ENCODE results near the gene KIR3DL2. TPM values are rescaled to one million over a fixed set of nuclear protein-coding genes. Genes with fewer than 3 reads are reported as not detected.

The KIR3DL2 gene
- polyA plus RNA-seq, 1 donor from 2014 or later: not detected

DNA sequence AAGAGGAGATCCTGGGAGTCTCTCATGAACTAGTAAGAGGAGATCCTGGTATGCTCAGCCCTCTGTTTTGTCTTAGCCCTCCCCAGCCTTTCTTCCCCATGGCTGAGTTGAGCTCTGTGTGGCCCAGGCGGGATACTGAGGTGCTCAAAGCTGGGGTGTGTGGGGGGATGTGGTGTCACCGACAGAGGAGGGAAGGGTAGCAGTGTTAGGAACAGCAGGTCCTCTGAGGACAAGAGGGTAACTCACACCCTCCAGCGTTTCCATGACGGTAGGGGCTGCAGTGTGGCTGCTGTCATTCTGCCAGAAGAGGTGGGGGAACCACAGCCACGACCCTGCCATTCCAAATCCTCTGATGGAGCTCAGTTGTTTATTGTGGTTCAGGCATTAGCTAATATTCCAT is 46.1 kb upstream of the KIR3DL2 start:
- no peak for TF ChIP-seq RAD21 (conservative IDR thresholded peaks at IDR 0.05)
- no peak for TF ChIP-seq POLR2AphosphoS5 (IDR thresholded peaks at IDR 0.05)
- TF ChIP-seq, protein P1, sequence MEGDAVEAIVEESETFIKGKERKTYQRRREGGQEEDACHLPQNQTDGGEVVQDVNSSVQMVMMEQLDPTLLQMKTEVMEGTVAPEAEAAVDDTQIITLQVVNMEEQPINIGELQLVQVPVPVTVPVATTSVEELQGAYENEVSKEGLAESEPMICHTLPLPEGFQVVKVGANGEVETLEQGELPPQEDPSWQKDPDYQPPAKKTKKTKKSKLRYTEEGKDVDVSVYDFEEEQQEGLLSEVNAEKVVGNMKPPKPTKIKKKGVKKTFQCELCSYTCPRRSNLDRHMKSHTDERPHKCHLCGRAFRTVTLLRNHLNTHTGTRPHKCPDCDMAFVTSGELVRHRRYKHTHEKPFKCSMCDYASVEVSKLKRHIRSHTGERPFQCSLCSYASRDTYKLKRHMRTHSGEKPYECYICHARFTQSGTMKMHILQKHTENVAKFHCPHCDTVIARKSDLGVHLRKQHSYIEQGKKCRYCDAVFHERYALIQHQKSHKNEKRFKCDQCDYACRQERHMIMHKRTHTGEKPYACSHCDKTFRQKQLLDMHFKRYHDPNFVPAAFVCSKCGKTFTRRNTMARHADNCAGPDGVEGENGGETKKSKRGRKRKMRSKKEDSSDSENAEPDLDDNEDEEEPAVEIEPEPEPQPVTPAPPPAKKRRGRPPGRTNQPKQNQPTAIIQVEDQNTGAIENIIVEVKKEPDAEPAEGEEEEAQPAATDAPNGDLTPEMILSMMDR (IDR thresholded peaks at IDR 0.05; ENCODE audit: poor library complexity, severe bottlenecking): no peak
- TF ChIP-seq EP300 (conservative IDR thresholded peaks at IDR 0.05; ENCODE audit: poor library complexity, severe bottlenecking): no peak
- TF ChIP-seq SMC3 (conservative IDR thresholded peaks at IDR 0.05; ENCODE audit: poor library complexity): no peak
- H3K4me2 ChIP-seq (ENCODE audit: low read length): no peak overlapping the region
- H3K79me2 ChIP-seq (replicated peaks; ENCODE audit: insufficient read depth, low read length): no peaks in the 10 kb centered on the region
- H3K9me2 ChIP-seq (ENCODE audit: insufficient read depth, low read length): no peaks in the 10 kb centered on the region
- no peaks in the 10 kb centered on the region for H3K9me3 ChIP-seq (ENCODE audit: low read length)
- no peak overlapping the region for H2AFZ ChIP-seq (ENCODE audit: low read depth, low read length)
- no peak overlapping the region for H3K27ac ChIP-seq (ENCODE audit: low read length)
- no peaks in the 10 kb centered on the region for H3K27me3 ChIP-seq (ENCODE audit: insufficient read depth, low read depth, low read length)
- no peaks in the 10 kb centered on the region for H3K36me3 ChIP-seq (ENCODE audit: insufficient read depth, low read length)
- no peaks in the 10 kb centered on the region for H4K20me1 ChIP-seq (ENCODE audit: insufficient read depth)
- H3K4me3 ChIP-seq (ENCODE audit: low read length): no peak overlapping the region
- no peak overlapping the region for H3K9ac ChIP-seq (ENCODE audit: low read length)
- no peaks in the 10 kb centered on the region for H3F3A ChIP-seq (ENCODE audit: insufficient read depth, low read length, poor library complexity, severe bottlenecking)

- Histone ChIP-seq H3K27me3 (ENCODE audit: insufficient read depth, low read depth, low read length) (no peaks in the 10 kb centered on the region), H3K9me2 (ENCODE audit: insufficient read depth, low read length) (no peaks in the 10 kb centered on the region), H4K20me1 (ENCODE audit: insufficient read depth) (no peaks in the 10 kb centered on the region), H3F3A (ENCODE audit: insufficient read depth, low read length, poor library complexity, severe bottlenecking) (no peaks in the 10 kb centered on the region), H3K79me2 (replicated peaks; ENCODE audit: insufficient read depth, low read length) (no peaks in the 10 kb centered on the region), H3K36me3 (ENCODE audit: insufficient read depth, low read length) (no peaks in the 10 kb centered on the region), H3K4me3 (ENCODE audit: low read length) (no peak overlapping the region), H3K9ac (ENCODE audit: low read length) (no peak overlapping the region), H3K4me2 (ENCODE audit: low read length) (no peak overlapping the region), H3K9me3 (ENCODE audit: low read length) (no peaks in the 10 kb centered on the region), H3K27ac (ENCODE audit: low read length) (no peak overlapping the region), H2AFZ (ENCODE audit: low read depth, low read length) (no peak overlapping the region)
- TF ChIP-seq RAD21 (conservative IDR thresholded peaks at IDR 0.05) (no peak), EP300 (conservative IDR thresholded peaks at IDR 0.05; ENCODE audit: poor library complexity, severe bottlenecking) (no peak), EZH2 (IDR thresholded peaks at IDR 0.05; ENCODE audit: borderline replicate concordance, insufficient read depth, low read length, poor library complexity, severe bottlenecking) (no peak), TAF1 (IDR thresholded peaks at IDR 0.05; ENCODE audit: low read depth) (no peak), SMC3 (conservative IDR thresholded peaks at IDR 0.05; ENCODE audit: poor library complexity) (no peak), REST (IDR thresholded peaks at IDR 0.05; ENCODE audit: borderline replicate concordance) (no peak), POLR2AphosphoS5 (IDR thresholded peaks at IDR 0.05) (no peak), MXI1 (conservative IDR thresholded peaks at IDR 0.05; ENCODE audit: poor library complexity, severe bottlenecking) (no peak)
- TF ChIP-seq, protein P1 (IDR thresholded peaks at IDR 0.05; ENCODE audit: poor library complexity, severe bottlenecking): no peak
Measured at GRCh38 chr19:54804571-54804970, 45.7 kb upstream of the KIR3DL2 start.

Measured in neural cell (in vitro differentiated cells).